ENCODE results near the gene LAMC2.

GRCh38 chr1:183248989-183249691 lies 63.1 kb downstream of the LAMC2 start:
- TF ChIP-seq CTCF (IDR thresholded peaks at IDR 0.05; ENCODE audit: control extremely low read depth in 1 of 3, insufficient read depth in 1 of 3, low read depth in 1 of 3, low read length in 3 of 3) = no peak
- no peak for TF ChIP-seq SRF (IDR thresholded peaks at IDR 0.05; ENCODE audit: low read depth, low read length)
- TF ChIP-seq POLR2AphosphoS5 (IDR thresholded peaks at IDR 0.05; ENCODE audit: low read depth, low read length) = no peak
- no peak for TF ChIP-seq RAD21 (IDR thresholded peaks at IDR 0.05 in 1 of 2, conservative IDR thresholded peaks at IDR 0.05 in 1 of 2; ENCODE audit: low read depth in 2 of 2, low read length in 2 of 2)
- no peak for TF ChIP-seq MAX (IDR thresholded peaks at IDR 0.05)
- no peak for TF ChIP-seq ASH2L (IDR thresholded peaks at IDR 0.05; ENCODE audit: low read length)
- TF ChIP-seq CHD7 (IDR thresholded peaks at IDR 0.05; ENCODE audit: insufficient replicate concordance, low read length) = no peak
- no peak for TF ChIP-seq TCF12 (IDR thresholded peaks at IDR 0.05; ENCODE audit: low read depth, low read length)
- TF ChIP-seq CEBPB (IDR thresholded peaks at IDR 0.05; ENCODE audit: low read depth, low read length) = no peak
- TF ChIP-seq E2F6 (IDR thresholded peaks at IDR 0.05) = no peak
